Smooth muscle cell (in vitro differentiated cells): ENCODE results near the gene ANAPC2. TPM values are rescaled to one million over a fixed set of nuclear protein-coding genes. Genes with fewer than 3 reads are reported as not detected.

Experiments
- DNase-seq: peaks from one replicate; lab custom pipeline; 2025; ENCODE audit not compliant: unreplicated experiment; lab: John Stamatoyannopoulos, UW
- H2AFZ ChIP-seq: fragments of 200-600 bp; sonication (generic); 2 replicates; pipeline ENCODE4 v1.6.0; 2016; ENCODE audit warnings: antibody characterized with exemption, low read depth, mild to moderate bottlenecking
- H3F3A ChIP-seq: fragments of 200-600 bp; sonication (generic); 2 replicates; pipeline ENCODE4 v1.6.0; 2017; ENCODE audit warnings: antibody characterized with exemption, low read depth
- H3K27ac ChIP-seq: fragments of 200-600 bp; sonication (generic); 2 replicates; pipeline ENCODE4 v1.5.1; 2016; ENCODE audit warnings: low read depth, mild to moderate bottlenecking
- H3K27me3 ChIP-seq: fragments of 200-600 bp; sonication (generic); 2 replicates; pipeline ENCODE4 v1.6.1; 2016; ENCODE audit warnings: low read depth, mild to moderate bottlenecking
- H3K36me3 ChIP-seq: fragments of 200-600 bp; sonication (generic); 2 replicates; pipeline ENCODE4 v1.5.1; 2016; ENCODE audit warnings: low read depth
- H3K4me1 ChIP-seq: fragments of 200-600 bp; sonication (generic); 2 replicates; pipeline ENCODE4 v1.5.1; 2016; ENCODE audit warnings: low read depth
- H3K4me2 ChIP-seq: fragments of 200-600 bp; sonication (generic); 2 replicates; pipeline ENCODE4 v1.6.0; 2016; ENCODE audit warnings: mild to moderate bottlenecking
- H3K4me3 ChIP-seq: fragments of 200-600 bp; sonication (generic); 2 replicates; pipeline ENCODE4 v1.5.1; 2016; ENCODE audit warnings: mild to moderate bottlenecking
- H3K79me2 ChIP-seq: fragments of 200-600 bp; sonication (generic); 2 replicates; pipeline ENCODE4 v1.6.0; 2016; ENCODE audit warnings: low read depth, mild to moderate bottlenecking
- H3K9ac ChIP-seq: fragments of 200-600 bp; sonication (generic); 2 replicates; pipeline ENCODE4 v1.6.0; 2016; ENCODE audit warnings: low read depth
- H3K9me3 ChIP-seq: fragments of 200-600 bp; sonication (generic); replicated peaks from 2 replicates; pipeline ENCODE4 v1.5.1; 2016; ENCODE audit warnings: low read depth
- H4K20me1 ChIP-seq: fragments of 200-600 bp; sonication (generic); 2 replicates; pipeline ENCODE4 v1.6.0; 2016; ENCODE audit warnings: low read depth
- CTCF ChIP-seq: fragments of 200-600 bp; sonication (generic); IDR thresholded peaks from 2 replicates; pipeline ENCODE4 v1.5.1; 2017; ENCODE audit warnings: borderline replicate concordance, mild to moderate bottlenecking, antibody characterized with exemption; ENCODE audit not compliant: insufficient read depth, poor library complexity, severe bottlenecking
- WGBS: methylation state at CpG from one replicate; pipeline ENCODE4 v1.1.7; 2016; ENCODE audit warnings: low lambda C conversion rate; 5-methylcytosine and 5-hydroxymethylcytosine counted together
- polyA plus RNA-seq: library from polyadenylated mRNA; unstranded; fragments of >200 nt; fragmentation: Nextera tagmentation; extraction: Ambion mirVana; gene quantifications from 2 replicates; pipeline ENCODE4 v1.2.1, GENCODE V29; 2016
- total RNA-seq: library from RNA; depleted of rRNA; stranded (reverse); fragments of >200 nt; gene quantifications from 2 replicates; pipeline ENCODE4 v1.2.3, GENCODE V29; 2014

Gene ANAPC2
- total and polyA plus RNA-seq, 2 experiments from 2014 or later: 6.6 to 12.6 TPM

- Histone ChIP-seq H3K36me3 (no peaks in the 10 kb centered on the region), H3F3A (peaks cover 12% of the 10 kb centered on the region), H3K27me3 (no peaks in the 10 kb centered on the region), H3K4me2 (peak overlapping the region; percentile 100), H2AFZ (peak overlapping the region; percentile 33), H3K4me3 (peak overlapping the region; percentile 88), H3K4me1 (peaks cover 20% of the 10 kb centered on the region), H3K27ac (peak overlapping the region; percentile 96), H3K79me2 (peaks cover 46% of the 10 kb centered on the region), H4K20me1 (peaks cover 21% of the 10 kb centered on the region), H3K9ac (peak overlapping the region; percentile 96), H3K9me3 (no peaks in the 10 kb centered on the region)
- DNase-seq: no peak
- TF ChIP-seq CTCF: no peak
- WGBS: 47% methylated on average over 23 of the region's 23 CpGs
Observed at GRCh38 chr9:137189297-137190295, 1.2 kb upstream of the ANAPC2 start.

GRCh38 chr9:137188086-137188489, 272 bp downstream of the ANAPC2 start:
- peak overlapping the region; percentile 88 for H3K4me3 ChIP-seq
- no peaks in the 10 kb centered on the region for H3K36me3 ChIP-seq
- H3K9ac ChIP-seq: peak overlapping the region; percentile 96
- 4% methylated on average over 27 of the region's 31 CpGs for WGBS
- peaks cover 39% of the 10 kb centered on the region for H3K79me2 ChIP-seq
- TF ChIP-seq CTCF: no peak
- H3F3A ChIP-seq: peaks cover 12% of the 10 kb centered on the region
- H3K9me3 ChIP-seq: no peaks in the 10 kb centered on the region
- no peak for DNase-seq
- peaks cover 10% of the 10 kb centered on the region for H4K20me1 ChIP-seq
- peaks cover 18% of the 10 kb centered on the region for H3K4me1 ChIP-seq
- peak overlapping the region; percentile 62 for H2AFZ ChIP-seq
- no peaks in the 10 kb centered on the region for H3K27me3 ChIP-seq
- H3K27ac ChIP-seq: peak overlapping the region; percentile 96
- H3K4me2 ChIP-seq: peak overlapping the region; percentile 100

GRCh38 chr9:137187386-137187785, 974 bp downstream of the ANAPC2 start:
- WGBS: 93% methylated on average over 14 of the region's 15 CpGs
- Histone ChIP-seq H3K27ac (no peak overlapping the region), H3K4me3 (peak overlapping the region; percentile 88), H2AFZ (no peak overlapping the region), H3K9ac (peak overlapping the region; percentile 96), H3F3A (peaks cover 12% of the 10 kb centered on the region), H3K27me3 (no peaks in the 10 kb centered on the region), H3K4me1 (peaks cover 18% of the 10 kb centered on the region), H3K36me3 (no peaks in the 10 kb centered on the region), H3K4me2 (peak overlapping the region; percentile 100), H3K9me3 (no peaks in the 10 kb centered on the region), H3K79me2 (peaks cover 39% of the 10 kb centered on the region), H4K20me1 (peaks cover 10% of the 10 kb centered on the region)
- no peak for DNase-seq
- no peak for TF ChIP-seq CTCF
